Measurements from ENCODE around the gene SGCD. TPM values are rescaled to one million over a fixed set of nuclear protein-coding genes. Genes with fewer than 3 reads are reported as not detected.

SGCD gene
- polyA plus RNA-seq, 1 donor = 82.7 TPM

- no peak for DNase-seq
These were observed 372.2 kb downstream of the SGCD start for GRCh38 chr5:156699147-156699546.

- no peak for DNase-seq
These were observed 377.2 kb downstream of the SGCD start for GRCh38 chr5:156704139-156704538.

GRCh38 chr5:156706631-156707030 lies 379.7 kb downstream of the SGCD start:
- DNase-seq = no peak

GRCh38 chr5:156707750-156708149 lies 380.8 kb downstream of the SGCD start:
- DNase-seq = no peak

GRCh38 chr5:156715287-156715686 lies 388.3 kb downstream of the SGCD start:
- no peak for DNase-seq

GRCh38 chr5:156716591-156717380 lies 389.8 kb downstream of the SGCD start:
- no peak for DNase-seq

- no peak for DNase-seq
These were observed 392.0 kb downstream of the SGCD start for GRCh38 chr5:156718985-156719384.

GRCh38 chr5:156722358-156722757 lies 395.4 kb downstream of the SGCD start:
- no peak for DNase-seq

- no peak for DNase-seq
These were observed 408.5 kb downstream of the SGCD start for GRCh38 chr5:156735477-156735876.

- DNase-seq = no peak
These were observed 414.6 kb downstream of the SGCD start for GRCh38 chr5:156741516-156741915.

- DNase-seq = no peak
These were observed 426.9 kb downstream of the SGCD start for GRCh38 chr5:156753846-156754245.

GRCh38 chr5:156755421-156756087 lies 428.6 kb downstream of the SGCD start:
- DNase-seq = no peak

GRCh38 chr5:156758011-156758791 lies 431.2 kb downstream of the SGCD start:
- DNase-seq = no peak

GRCh38 chr5:156759156-156759555 lies 432.2 kb downstream of the SGCD start:
- DNase-seq = no peak

GRCh38 chr5:156762771-156763170 lies 435.8 kb downstream of the SGCD start:
- peak; percentile 79 for DNase-seq

GRCh38 chr5:156764176-156764971 lies 437.4 kb downstream of the SGCD start:
- DNase-seq = no peak

GRCh38 chr5:156774273-156774672 lies 447.3 kb downstream of the SGCD start:
- no peak for DNase-seq

GRCh38 chr5:156778139-156778706 lies 451.3 kb downstream of the SGCD start:
- no peak for DNase-seq

GRCh38 chr5:156778752-156779151 lies 451.8 kb downstream of the SGCD start:
- DNase-seq = no peak

- DNase-seq = no peak
These were observed 452.5 kb downstream of the SGCD start for GRCh38 chr5:156779436-156779835.

GRCh38 chr5:156783092-156783491 lies 456.1 kb downstream of the SGCD start:
- DNase-seq = no peak

- no peak for DNase-seq
These were observed 467.7 kb downstream of the SGCD start for GRCh38 chr5:156794687-156795086.

Measured in hindlimb muscle (tissue), 1 donor.